ENCODE measurements around the gene FGFR2.

FGFR2 gene

GRCh38 chr10:121551210-121551885 lies 46.9 kb downstream of the FGFR2 start:
- DNase-seq: no peak

GRCh38 chr10:121544301-121544869 lies 53.9 kb downstream of the FGFR2 start:
- no peak for DNase-seq

GRCh38 chr10:121543545-121543944 lies 54.7 kb downstream of the FGFR2 start:
- no peak for DNase-seq

- DNase-seq: no peak
Observed at GRCh38 chr10:121541450-121542120, 56.7 kb downstream of the FGFR2 start.

- DNase-seq: no peak
Observed at GRCh38 chr10:121540732-121541395, 57.4 kb downstream of the FGFR2 start.

GRCh38 chr10:121539786-121540185 lies 58.5 kb downstream of the FGFR2 start:
- no peak for DNase-seq

GRCh38 chr10:121536310-121536913 lies 61.8 kb downstream of the FGFR2 start:
- no peak for DNase-seq

- DNase-seq: no peak
Observed at GRCh38 chr10:121535381-121535780, 62.9 kb downstream of the FGFR2 start.

GRCh38 chr10:121532292-121532864 lies 65.9 kb downstream of the FGFR2 start:
- no peak for DNase-seq

GRCh38 chr10:121531830-121532178 lies 66.4 kb downstream of the FGFR2 start:
- DNase-seq: no peak

- no peak for DNase-seq
Observed at GRCh38 chr10:121531076-121531829, 67.0 kb downstream of the FGFR2 start.

- DNase-seq: no peak
Observed at GRCh38 chr10:121530481-121531075, 67.7 kb downstream of the FGFR2 start.

GRCh38 chr10:121527690-121528089 lies 70.6 kb downstream of the FGFR2 start:
- DNase-seq: no peak

- no peak for DNase-seq
Observed at GRCh38 chr10:121526801-121527221, 71.4 kb downstream of the FGFR2 start.

- DNase-seq: no peak
Observed at GRCh38 chr10:121526135-121526790, 72.0 kb downstream of the FGFR2 start.

- no peak for DNase-seq
Observed at GRCh38 chr10:121525251-121526134, 72.8 kb downstream of the FGFR2 start.

GRCh38 chr10:121524157-121524817 lies 74.0 kb downstream of the FGFR2 start:
- no peak for DNase-seq

- no peak for DNase-seq
Observed at GRCh38 chr10:121522831-121523230, 75.4 kb downstream of the FGFR2 start.

GRCh38 chr10:121521794-121522556 lies 76.3 kb downstream of the FGFR2 start:
- DNase-seq: no peak
